Mesodermal cell (in vitro differentiated cells): ENCODE results near the gene TKTL2.
"Not testable (repeated sequence)": the region's sequence is repeated elsewhere in the genome, so short reads cannot be mapped to it uniquely, and the experiment has no call there.

Experiments used
- H3K27ac ChIP-seq: 2 replicates; pipeline ENCODE4 v1.7.0; 2013; ENCODE audit warnings: mild to moderate bottlenecking, low read depth, low read length, moderate library complexity; ENCODE audit not compliant: severe bottlenecking
- H3K36me3 ChIP-seq: 2 replicates; pipeline ENCODE4 v1.7.1; 2013; ENCODE audit warnings: mild to moderate bottlenecking, low read length, moderate library complexity; ENCODE audit not compliant: control insufficient read depth, insufficient read depth
- H3K4me1 ChIP-seq: one replicate; pipeline ENCODE4 v1.7.1; 2013; ENCODE audit warnings: mild to moderate bottlenecking, low read length; ENCODE audit not compliant: insufficient read depth, control insufficient read depth, poor library complexity, severe bottlenecking
- H3K4me3 ChIP-seq: 2 replicates; pipeline ENCODE4 v1.7.0; 2013; ENCODE audit warnings: low read length, control low read depth, mild to moderate bottlenecking; ENCODE audit not compliant: insufficient read depth, poor library complexity, severe bottlenecking; ENCODE audit errors: extremely low read depth
- H3K9me3 ChIP-seq: 2 replicates; pipeline ENCODE4 v1.7.1; 2013; ENCODE audit warnings: mild to moderate bottlenecking, low read length, moderate library complexity; ENCODE audit not compliant: control insufficient read depth
- WGBS, 2 experiments: methylation state at CpG; one replicate each; pipeline ENCODE4 v1.1.5; 2013; ENCODE audit warnings: missing lambda C conversion rate in 2 of 2; ENCODE audit not compliant: insufficient coverage in 2 of 2; 5-methylcytosine and 5-hydroxymethylcytosine counted together

TKTL2 gene

DNA sequence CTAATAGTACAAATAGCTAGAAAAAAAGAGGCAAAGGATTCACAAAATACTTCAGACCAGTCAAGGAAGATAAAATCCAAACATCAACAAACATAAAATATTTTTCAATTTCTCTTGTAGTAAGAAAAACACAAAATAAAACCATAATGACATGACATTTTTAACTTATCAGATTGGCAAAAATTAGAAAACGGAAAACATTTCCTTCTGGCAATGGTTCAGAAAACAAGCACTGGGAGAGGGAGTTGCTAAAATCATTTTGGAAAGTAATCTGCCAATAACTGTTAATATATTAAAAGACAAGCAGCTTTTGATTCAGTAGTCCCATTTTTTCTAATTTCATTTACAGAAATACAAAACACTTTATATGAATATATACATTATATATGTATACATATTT is 26.1 kb downstream of the TKTL2 start:
- Histone ChIP-seq H3K4me1 (peaks cover 3% of the 10 kb centered on the region), H3K9me3 (no peaks in the 10 kb centered on the region), H3K36me3 (no peaks in the 10 kb centered on the region), H3K27ac (no peak overlapping the region), H3K4me3 (no peak overlapping the region)
- no CpG with 5 or more reads among the region's 1 CpG for WGBS, 2 experiments

DNA sequence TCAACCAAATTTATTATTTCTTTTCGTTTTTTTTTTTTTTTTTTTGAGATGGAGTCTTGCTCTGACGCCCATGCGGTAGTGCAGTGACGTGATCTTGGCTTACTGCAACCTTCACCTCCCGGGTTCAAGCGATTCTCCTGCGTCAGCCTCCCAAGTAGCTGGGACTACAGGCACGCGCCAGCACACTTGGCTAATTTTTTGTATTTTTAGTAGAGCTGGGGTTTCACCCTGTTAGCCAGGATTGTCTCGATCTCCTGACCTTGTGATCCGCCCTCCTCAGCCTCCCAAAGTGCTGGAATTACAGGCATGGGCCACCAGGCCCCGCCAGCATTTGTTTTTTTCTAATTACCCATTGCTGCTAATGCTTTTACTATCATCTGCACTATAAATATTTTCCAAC is 26.5 kb downstream of the TKTL2 start:
- H3K4me3 ChIP-seq, H3K27ac ChIP-seq, H3K9me3 ChIP-seq, H3K4me1 ChIP-seq, H3K36me3 ChIP-seq: not testable (repeated sequence)
- 91 to 95% methylated on average over 9 to 10 of the region's 12 CpGs for WGBS, 2 experiments

DNA sequence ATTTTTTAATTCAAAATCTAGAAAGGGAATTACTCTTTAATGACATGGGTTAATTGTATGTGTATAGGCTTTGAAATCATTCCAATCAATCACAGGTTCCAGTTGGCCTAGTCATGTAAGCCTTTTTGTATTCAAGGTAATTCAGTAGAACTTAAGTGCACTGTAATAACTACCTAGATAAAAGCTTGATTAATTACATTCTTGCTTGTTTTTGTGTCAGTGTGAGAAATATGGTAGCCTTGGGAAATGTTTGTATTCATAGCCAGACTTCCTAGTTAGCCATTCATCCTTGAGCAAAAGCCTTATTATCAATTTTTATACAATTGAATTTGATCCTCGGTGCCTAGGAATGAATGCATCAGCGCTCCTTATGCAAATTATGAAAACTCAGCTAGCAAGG is 33.5 kb downstream of the TKTL2 start:
- no peaks in the 10 kb centered on the region for H3K4me1 ChIP-seq
- no peak overlapping the region for H3K4me3 ChIP-seq
- no peak overlapping the region for H3K27ac ChIP-seq
- no peaks in the 10 kb centered on the region for H3K9me3 ChIP-seq
- 100% methylated on average over 1 to 2 of the region's 2 CpGs for WGBS, 2 experiments
- no peaks in the 10 kb centered on the region for H3K36me3 ChIP-seq
